ENCODE measurements around the gene SMAD4.

SMAD4 gene

GRCh38 chr18:51121597-51121857 is 91.5 kb downstream of the SMAD4 start:
- no peaks in the 10 kb centered on the region for H3K4me1 Mint-ChIP-seq
- H3K27me3 Mint-ChIP-seq = peaks cover 2% of the 10 kb centered on the region
- H3K4me3 Mint-ChIP-seq = no peak overlapping the region
- no peak overlapping the region for H3K27ac Mint-ChIP-seq
- no peaks in the 10 kb centered on the region for H3K9me3 Mint-ChIP-seq
- no peaks in the 10 kb centered on the region for H3K36me3 Mint-ChIP-seq
- no peak for ATAC-seq (ENCODE audit: low read depth)
- DNase-seq (ENCODE audit: low spot score in 2 of 2) = no peak

- H3K4me1 Mint-ChIP-seq = no peaks in the 10 kb centered on the region
- no peak for DNase-seq (ENCODE audit: low spot score in 2 of 2)
- H3K27ac Mint-ChIP-seq = no peak overlapping the region
- H3K27me3 Mint-ChIP-seq = peaks cover 2% of the 10 kb centered on the region
- H3K36me3 Mint-ChIP-seq = no peaks in the 10 kb centered on the region
- H3K4me3 Mint-ChIP-seq = no peak overlapping the region
- no peaks in the 10 kb centered on the region for H3K9me3 Mint-ChIP-seq
- no peak for ATAC-seq (ENCODE audit: low read depth)
Observed at GRCh38 chr18:51122266-51123045, 92.4 kb downstream of the SMAD4 start.

- no peaks in the 10 kb centered on the region for H3K4me1 Mint-ChIP-seq
- no peak overlapping the region for H3K4me3 Mint-ChIP-seq
- ATAC-seq (ENCODE audit: low read depth) (no peak), DNase-seq (ENCODE audit: low spot score in 2 of 2) (no peak)
- H3K27ac Mint-ChIP-seq = no peak overlapping the region
- no peaks in the 10 kb centered on the region for H3K9me3 Mint-ChIP-seq
- H3K27me3 Mint-ChIP-seq = peaks cover 2% of the 10 kb centered on the region
- no peaks in the 10 kb centered on the region for H3K36me3 Mint-ChIP-seq
Observed at GRCh38 chr18:51123046-51123395, 93.0 kb downstream of the SMAD4 start.

- Mint-ChIP-seq H3K27me3 (peaks cover 2% of the 10 kb centered on the region), H3K36me3 (no peaks in the 10 kb centered on the region), H3K4me1 (no peaks in the 10 kb centered on the region), H3K27ac (no peak overlapping the region), H3K4me3 (no peak overlapping the region), H3K9me3 (no peaks in the 10 kb centered on the region)
- no peak for DNase-seq (ENCODE audit: low spot score in 2 of 2)
- no peak for ATAC-seq (ENCODE audit: low read depth)
Observed at GRCh38 chr18:51123481-51123880, 93.5 kb downstream of the SMAD4 start.

GRCh38 chr18:51123936-51124486 is 94.0 kb downstream of the SMAD4 start:
- ATAC-seq (ENCODE audit: low read depth) = no peak

GRCh38 chr18:51125976-51126375 is 96.0 kb downstream of the SMAD4 start:
- Mint-ChIP-seq H3K4me3 (no peak overlapping the region), H3K36me3 (no peaks in the 10 kb centered on the region), H3K9me3 (no peaks in the 10 kb centered on the region), H3K4me1 (no peaks in the 10 kb centered on the region), H3K27me3 (peaks cover 2% of the 10 kb centered on the region), H3K27ac (no peak overlapping the region)
- DNase-seq (ENCODE audit: low spot score in 2 of 2) = no peak
- ATAC-seq (ENCODE audit: low read depth) = no peak

More at GRCh38 chr18:51123936-51124486, 94.0 kb downstream of the SMAD4 start:
- H3K4me3 Mint-ChIP-seq = no peak overlapping the region
- H3K4me1 Mint-ChIP-seq = no peaks in the 10 kb centered on the region
- H3K9me3 Mint-ChIP-seq = no peaks in the 10 kb centered on the region
- peaks cover 2% of the 10 kb centered on the region for H3K27me3 Mint-ChIP-seq
- H3K27ac Mint-ChIP-seq = no peak overlapping the region
- no peak for DNase-seq (ENCODE audit: low spot score in 2 of 2)
- H3K36me3 Mint-ChIP-seq = no peaks in the 10 kb centered on the region

- DNase-seq (ENCODE audit: low spot score in 2 of 2) = no peak
- ATAC-seq (ENCODE audit: low read depth) = no peak
- Mint-ChIP-seq H3K9me3 (no peaks in the 10 kb centered on the region), H3K4me3 (no peak overlapping the region), H3K27ac (no peak overlapping the region), H3K27me3 (no peaks in the 10 kb centered on the region), H3K36me3 (no peaks in the 10 kb centered on the region), H3K4me1 (no peaks in the 10 kb centered on the region)
Observed at GRCh38 chr18:51127664-51128063, 97.7 kb downstream of the SMAD4 start.

GRCh38 chr18:51128533-51128932 is 98.5 kb downstream of the SMAD4 start:
- no peak overlapping the region for H3K4me3 Mint-ChIP-seq
- H3K4me1 Mint-ChIP-seq = no peaks in the 10 kb centered on the region
- H3K27ac Mint-ChIP-seq = no peak overlapping the region
- no peaks in the 10 kb centered on the region for H3K27me3 Mint-ChIP-seq
- DNase-seq (ENCODE audit: low spot score in 2 of 2) = no peak
- H3K36me3 Mint-ChIP-seq = no peaks in the 10 kb centered on the region
- H3K9me3 Mint-ChIP-seq = no peaks in the 10 kb centered on the region
- ATAC-seq (ENCODE audit: low read depth) = no peak

- Mint-ChIP-seq H3K27ac (no peak overlapping the region), H3K27me3 (no peaks in the 10 kb centered on the region), H3K4me1 (peaks cover 2% of the 10 kb centered on the region), H3K4me3 (no peak overlapping the region), H3K36me3 (no peaks in the 10 kb centered on the region), H3K9me3 (no peaks in the 10 kb centered on the region)
- no peak for ATAC-seq (ENCODE audit: low read depth)
- DNase-seq (ENCODE audit: low spot score in 2 of 2) = no peak
Observed at GRCh38 chr18:51132256-51132935, 102.4 kb downstream of the SMAD4 start.

- no peaks in the 10 kb centered on the region for H3K36me3 Mint-ChIP-seq
- DNase-seq (ENCODE audit: low spot score in 2 of 2) (no peak), ATAC-seq (ENCODE audit: low read depth) (no peak)
- H3K9me3 Mint-ChIP-seq = no peaks in the 10 kb centered on the region
- H3K27me3 Mint-ChIP-seq = no peaks in the 10 kb centered on the region
- H3K4me3 Mint-ChIP-seq = no peak overlapping the region
- H3K27ac Mint-ChIP-seq = no peak overlapping the region
- peaks cover 4% of the 10 kb centered on the region for H3K4me1 Mint-ChIP-seq
Observed at GRCh38 chr18:51133580-51134160, 103.7 kb downstream of the SMAD4 start.
